NCI-H524 (cell line): ENCODE measurements around the gene ACAP3.
A peak's percentile ranks its signal among the peaks of the same experiment; 100 is the strongest.

Experiments
- DNase-seq, 2 experiments: peaks; one replicate each; lab custom pipeline; 2025; lab: John Stamatoyannopoulos, UW

ACAP3 gene

GRCh38 chr1:1300352-1300739 is 7.4 kb downstream of the ACAP3 start:
- no peak for DNase-seq

- peak in 1 of 2 experiments; percentile 55 for DNase-seq
Measured at GRCh38 chr1:1299686-1300351, 7.9 kb downstream of the ACAP3 start.

- peak; percentile 96 to 97 for DNase-seq
Measured at GRCh38 chr1:1298861-1299685, 8.7 kb downstream of the ACAP3 start.

DNA sequence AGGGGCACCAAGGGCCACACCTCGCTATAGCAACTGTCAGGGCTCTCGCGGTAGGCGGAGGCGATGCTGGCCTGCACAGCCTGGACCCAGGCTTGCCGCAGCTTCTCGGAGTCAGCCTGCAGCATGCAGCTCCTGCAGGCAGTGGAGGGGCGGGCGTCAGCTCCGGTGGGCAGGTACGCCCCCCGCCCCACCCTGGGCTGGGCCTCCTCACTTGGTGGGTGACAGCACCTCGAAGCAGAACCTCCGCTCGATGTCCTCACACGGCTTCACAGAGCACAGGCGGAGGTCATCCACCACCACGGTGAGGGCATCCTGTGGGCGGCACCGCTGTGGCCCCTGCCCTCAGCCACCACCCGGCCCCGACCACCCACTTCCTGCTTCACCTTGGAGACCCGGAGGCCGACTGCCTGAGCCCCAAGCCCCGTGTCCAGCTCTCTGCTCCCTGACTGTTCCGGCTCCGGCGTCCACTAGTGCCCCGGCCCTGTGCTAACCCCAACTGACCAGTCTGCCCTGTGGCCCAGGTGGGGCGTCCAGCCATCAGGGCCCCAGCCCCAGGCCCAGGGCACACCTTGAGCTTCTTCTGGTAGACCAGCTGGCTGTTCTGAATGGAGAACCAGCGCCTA is 9.8 kb downstream of the ACAP3 start:
- DNase-seq: no peak

- no peak for DNase-seq
Measured at GRCh38 chr1:1296070-1297061, 11.4 kb downstream of the ACAP3 start.

GRCh38 chr1:1295154-1295923 is 12.4 kb downstream of the ACAP3 start:
- no peak for DNase-seq

- no peak for DNase-seq
Measured at GRCh38 chr1:1294250-1294890, 13.4 kb downstream of the ACAP3 start.

- DNase-seq: no peak
Measured at GRCh38 chr1:1293263-1294249, 14.2 kb downstream of the ACAP3 start.

DNA sequence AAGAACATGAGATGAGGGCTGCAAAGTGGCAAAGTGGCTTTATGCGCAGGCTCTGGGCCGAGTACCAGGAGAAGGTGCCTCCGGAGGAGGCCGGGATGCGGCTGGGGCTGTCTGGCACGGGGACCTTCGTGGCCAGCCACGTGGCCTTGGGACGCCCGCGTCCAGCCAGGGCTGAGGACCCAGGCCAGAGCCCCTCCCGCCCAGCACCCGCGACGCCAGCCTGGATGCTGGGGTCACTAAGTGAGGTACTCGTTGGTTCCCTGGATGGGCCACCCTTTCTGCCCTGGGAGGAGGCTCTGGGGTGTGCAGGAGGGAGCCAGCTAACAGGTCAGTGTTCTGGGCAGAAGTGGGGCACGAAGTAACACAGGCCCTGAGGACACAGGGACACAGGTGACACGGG is 14.9 kb downstream of the ACAP3 start:
- no peak for DNase-seq

DNA sequence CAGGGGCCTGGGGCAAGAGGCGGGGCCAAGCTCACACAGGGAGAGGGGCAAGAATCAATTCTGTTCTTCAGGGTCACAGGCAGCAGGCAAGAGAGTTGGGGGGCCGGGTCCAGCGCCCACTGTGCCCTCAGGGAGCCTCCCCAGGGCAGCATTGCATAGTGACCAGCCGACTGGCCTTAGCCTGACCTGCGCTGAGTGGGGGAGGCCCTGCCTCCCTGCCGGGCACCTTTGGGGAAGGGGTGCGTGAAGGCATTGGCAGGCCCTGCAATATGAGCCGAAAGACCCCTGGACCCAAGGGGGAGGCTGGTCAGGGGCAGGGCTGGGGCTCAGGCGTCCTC is 15.3 kb downstream of the ACAP3 start:
- no peak for DNase-seq

GRCh38 chr1:1291548-1292441 is 15.9 kb downstream of the ACAP3 start:
- DNase-seq: peak in 1 of 2 experiments; percentile 69

GRCh38 chr1:1291023-1291528 is 16.7 kb downstream of the ACAP3 start:
- DNase-seq: no peak

- peak in 1 of 2 experiments; percentile 50 for DNase-seq
Measured at GRCh38 chr1:1290238-1290731, 17.4 kb downstream of the ACAP3 start.

GRCh38 chr1:1287288-1288110 is 20.2 kb downstream of the ACAP3 start:
- DNase-seq: no peak

DNA sequence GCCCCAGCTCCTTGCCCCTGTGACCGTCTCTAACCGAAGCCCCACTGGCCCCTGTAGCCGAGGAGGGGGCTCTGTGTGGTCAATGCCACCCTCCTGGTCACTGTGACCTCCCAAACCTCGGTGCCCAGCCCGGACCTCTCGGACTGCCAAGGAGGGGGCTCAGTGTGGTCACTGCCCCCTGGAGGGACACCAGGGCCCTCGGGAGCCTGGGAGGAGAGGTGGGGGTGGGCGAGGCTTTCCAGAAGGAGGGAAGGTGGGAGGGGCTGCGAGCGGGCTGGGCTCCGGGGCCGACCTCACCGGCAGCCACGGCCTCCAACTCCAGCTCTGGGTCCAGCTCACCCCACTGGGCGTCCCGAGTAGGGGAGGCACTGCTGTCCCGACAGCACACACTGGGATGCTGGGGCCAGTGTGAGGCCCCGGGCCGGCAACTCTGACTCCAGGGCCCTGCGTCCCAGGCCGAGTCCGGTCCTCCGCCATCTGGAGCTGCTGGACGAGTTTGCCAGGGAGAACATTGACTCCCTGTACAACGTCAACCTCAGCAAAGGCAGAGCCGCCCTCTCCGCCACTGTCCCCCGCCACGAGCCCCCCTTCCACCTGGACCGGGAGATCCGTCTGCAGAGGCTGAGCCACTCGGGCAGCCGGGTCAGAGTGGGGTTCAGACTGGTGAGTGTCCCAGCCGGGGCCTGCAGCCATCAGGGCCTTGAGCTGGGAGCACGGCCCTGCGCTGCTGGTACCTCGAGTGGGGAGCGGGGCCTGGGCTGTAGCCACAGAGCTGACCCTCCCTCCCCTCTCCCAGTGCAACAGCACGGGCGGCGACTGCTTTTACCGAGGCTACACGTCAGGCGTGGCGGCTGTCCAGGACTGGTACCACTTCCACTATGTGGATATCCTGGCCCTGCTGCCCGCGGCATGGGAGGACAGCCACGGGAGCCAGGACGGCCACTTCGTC is 21.1 kb downstream of the ACAP3 start:
- no peak for DNase-seq
